WERI-Rb-1 (cell line): ENCODE data around the gene ZNF549.

Experiments used
- DNase-seq: peaks from one replicate; pipeline ENCODE4 v3.0.0-alpha.2; 2020
- H3K27ac ChIP-seq: fragments of 250-450 bp; sonication (Bioruptor Pico); 2 replicates; pipeline ENCODE4 v1.5.1; 2020; ENCODE audit warnings: mild to moderate bottlenecking, moderate library complexity
- H3K27me3 ChIP-seq: fragments of 250-450 bp; sonication (Bioruptor Pico); 2 replicates; pipeline ENCODE4 v1.5.1; 2021; ENCODE audit warnings: mild to moderate bottlenecking, low read depth, moderate library complexity; ENCODE audit not compliant: insufficient read depth, severe bottlenecking
- H3K36me3 ChIP-seq: fragments of 250-450 bp; sonication (Bioruptor Pico); 2 replicates; pipeline ENCODE4 v1.5.1; 2020; ENCODE audit warnings: mild to moderate bottlenecking, moderate library complexity
- H3K4me3 ChIP-seq: 2 replicates; pipeline ENCODE4 v1.5.1; 2011; ENCODE audit warnings: low read depth, mild to moderate bottlenecking, control low read depth, low read length
- H3K9me3 ChIP-seq: fragments of 250-450 bp; sonication (Bioruptor Pico); 2 replicates; pipeline ENCODE4 v1.5.1; 2021; ENCODE audit warnings: mild to moderate bottlenecking, moderate library complexity; ENCODE audit not compliant: severe bottlenecking
- TF ChIP-seq, protein P1 (sequence below): IDR thresholded peaks from 2 replicates; pipeline ENCODE4 v1.5.1; 2011; ENCODE audit warnings: low read depth, mild to moderate bottlenecking, control low read depth, inconsistent platforms, low read length

Gene ZNF549

DNA sequence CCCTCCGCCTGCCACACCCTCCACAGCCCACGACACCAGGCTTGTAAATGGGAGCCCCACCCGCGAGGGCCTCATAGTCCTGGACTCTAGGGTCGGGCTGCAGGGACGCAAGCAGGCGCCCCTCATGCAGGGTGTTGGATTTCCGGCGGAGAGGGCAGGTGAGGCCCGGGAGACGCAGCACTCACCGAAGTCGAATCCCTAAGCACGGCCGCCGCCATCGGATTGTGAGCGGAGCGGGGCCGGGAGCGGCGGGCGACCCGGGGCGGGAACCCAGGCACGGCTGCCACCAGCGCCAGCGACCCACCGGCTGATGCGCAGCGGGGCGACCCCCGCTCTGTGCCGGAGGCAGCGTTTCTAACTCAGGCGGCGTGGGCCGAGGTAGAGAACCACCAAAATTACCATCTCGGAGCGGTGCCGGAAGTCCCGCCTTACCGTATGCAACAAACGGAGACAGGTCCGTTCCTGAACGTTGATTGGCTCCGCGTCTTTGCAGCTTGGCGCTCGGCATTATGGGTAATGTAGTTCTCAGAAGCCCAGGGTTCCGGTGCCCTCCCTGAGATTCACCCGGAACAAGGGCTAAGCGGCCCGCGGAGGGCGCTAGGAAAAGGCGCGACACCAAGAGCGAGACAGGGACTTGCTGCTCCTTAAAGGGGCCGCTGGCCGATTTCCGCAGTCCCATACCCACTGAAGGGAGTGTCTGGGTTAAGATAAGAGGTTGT is 51.5 kb downstream of the ZNF549 start, which contains the start of gene ZNF416:
Gene ZNF416, minus strand, starts transcription at position 425 of the 719 bp plus-strand sequence. Its CDS starts 207 bp downstream, at position 218.
- H3K27ac ChIP-seq, result peak within 1 kb of the TSS; percentile 76
- peak; percentile 98 for DNase-seq
- peaks cover 5% of the 10 kb centered on the region for H3K9me3 ChIP-seq
- no peaks in the 10 kb centered on the region for H3K27me3 ChIP-seq
- H3K4me3 ChIP-seq, result peak within 1 kb of the TSS; percentile 84
- TF ChIP-seq, protein P1, sequence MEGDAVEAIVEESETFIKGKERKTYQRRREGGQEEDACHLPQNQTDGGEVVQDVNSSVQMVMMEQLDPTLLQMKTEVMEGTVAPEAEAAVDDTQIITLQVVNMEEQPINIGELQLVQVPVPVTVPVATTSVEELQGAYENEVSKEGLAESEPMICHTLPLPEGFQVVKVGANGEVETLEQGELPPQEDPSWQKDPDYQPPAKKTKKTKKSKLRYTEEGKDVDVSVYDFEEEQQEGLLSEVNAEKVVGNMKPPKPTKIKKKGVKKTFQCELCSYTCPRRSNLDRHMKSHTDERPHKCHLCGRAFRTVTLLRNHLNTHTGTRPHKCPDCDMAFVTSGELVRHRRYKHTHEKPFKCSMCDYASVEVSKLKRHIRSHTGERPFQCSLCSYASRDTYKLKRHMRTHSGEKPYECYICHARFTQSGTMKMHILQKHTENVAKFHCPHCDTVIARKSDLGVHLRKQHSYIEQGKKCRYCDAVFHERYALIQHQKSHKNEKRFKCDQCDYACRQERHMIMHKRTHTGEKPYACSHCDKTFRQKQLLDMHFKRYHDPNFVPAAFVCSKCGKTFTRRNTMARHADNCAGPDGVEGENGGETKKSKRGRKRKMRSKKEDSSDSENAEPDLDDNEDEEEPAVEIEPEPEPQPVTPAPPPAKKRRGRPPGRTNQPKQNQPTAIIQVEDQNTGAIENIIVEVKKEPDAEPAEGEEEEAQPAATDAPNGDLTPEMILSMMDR, result no peak
- H3K36me3 ChIP-seq, result peaks cover 40% of the 10 kb centered on the region

DNA sequence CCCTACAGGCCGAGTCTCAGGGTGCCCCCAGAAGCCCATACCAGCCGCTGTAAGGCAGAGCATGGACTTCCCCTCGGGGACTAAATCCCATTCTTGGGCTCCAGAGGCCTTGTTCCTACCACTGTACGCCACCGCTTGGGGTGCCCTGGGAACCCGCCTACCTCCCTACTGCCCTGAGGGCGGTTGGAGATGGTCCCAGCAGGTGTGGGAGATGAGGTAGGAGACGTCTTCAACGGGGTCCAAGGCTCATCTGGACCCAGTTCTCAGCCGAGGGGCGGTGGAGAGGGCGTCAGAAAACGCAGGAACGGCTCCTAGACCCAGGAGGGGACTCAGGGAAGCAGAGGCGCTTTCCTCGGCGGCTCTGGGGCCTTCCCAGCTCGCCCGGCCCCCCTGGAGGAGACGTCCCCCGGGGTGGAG is 56.0 kb downstream of the ZNF549 start:
- peaks cover 5% of the 10 kb centered on the region for H3K9me3 ChIP-seq
- TF ChIP-seq, protein P1, result no peak
- DNase-seq, result no peak
- peak overlapping the region; percentile 98 for H3K4me3 ChIP-seq
- H3K27me3 ChIP-seq, result no peaks in the 10 kb centered on the region
- H3K27ac ChIP-seq, result peak overlapping the region; percentile 92
- peaks cover 37% of the 10 kb centered on the region for H3K36me3 ChIP-seq

DNA sequence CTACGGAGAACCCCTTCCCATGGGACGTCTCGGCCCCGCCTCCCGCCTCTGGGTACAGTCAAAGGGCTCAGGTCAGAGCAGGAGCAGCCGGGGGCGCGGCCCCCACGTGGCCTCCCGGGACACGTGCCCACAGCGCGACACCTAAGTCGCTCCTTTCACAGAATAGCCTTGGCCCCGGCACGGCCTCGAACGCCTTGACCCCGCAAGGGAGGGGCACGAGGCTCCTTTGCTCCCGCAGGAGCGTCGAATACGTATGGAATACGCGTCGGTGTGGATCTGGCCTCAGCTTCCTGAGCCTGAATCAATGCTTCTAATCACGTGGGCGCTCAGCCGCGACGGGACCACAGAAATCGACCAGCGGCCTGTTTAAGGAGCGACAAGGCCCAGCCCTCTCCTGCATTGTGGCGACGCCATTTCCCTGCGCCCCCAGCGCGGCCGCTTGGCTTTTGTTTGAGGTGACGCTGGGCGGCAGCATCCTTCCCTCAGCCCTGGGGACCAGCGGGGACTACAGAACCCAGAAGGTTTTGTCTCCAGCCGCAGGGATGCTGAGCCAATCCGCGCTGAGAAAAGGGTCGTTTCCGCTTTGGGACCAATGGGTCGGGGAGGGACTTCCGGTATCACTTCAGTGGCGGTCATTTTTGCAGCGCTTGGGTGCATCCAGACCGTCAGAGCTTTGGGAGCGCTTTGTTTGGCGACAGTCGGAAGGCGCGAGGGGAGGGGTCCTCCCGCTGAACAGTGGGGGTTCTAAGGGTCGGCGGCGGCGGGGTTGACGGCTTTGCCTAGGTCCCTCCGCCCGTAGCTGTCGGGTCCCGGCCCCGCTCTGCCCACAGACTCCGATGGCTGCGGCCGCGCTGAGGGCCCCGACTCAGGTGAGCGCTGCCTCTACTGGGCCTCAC is 56.6 kb downstream of the ZNF549 start, which contains the start of gene ZIK1:
Gene ZIK1, plus strand, starts transcription at position 625 of the 896 bp plus-strand sequence. Its CDS starts 212 bp downstream, at position 837.
- Histone ChIP-seq H3K27ac (peak within 1 kb of the TSS; percentile 92), H3K4me3 (peak within 1 kb of the TSS; percentile 98), H3K36me3 (peaks cover 44% of the 10 kb centered on the region), H3K9me3 (peaks cover 5% of the 10 kb centered on the region), H3K27me3 (no peaks in the 10 kb centered on the region)
- TF ChIP-seq, protein P1, result peak; percentile 27
- peak; percentile 97 for DNase-seq

DNA sequence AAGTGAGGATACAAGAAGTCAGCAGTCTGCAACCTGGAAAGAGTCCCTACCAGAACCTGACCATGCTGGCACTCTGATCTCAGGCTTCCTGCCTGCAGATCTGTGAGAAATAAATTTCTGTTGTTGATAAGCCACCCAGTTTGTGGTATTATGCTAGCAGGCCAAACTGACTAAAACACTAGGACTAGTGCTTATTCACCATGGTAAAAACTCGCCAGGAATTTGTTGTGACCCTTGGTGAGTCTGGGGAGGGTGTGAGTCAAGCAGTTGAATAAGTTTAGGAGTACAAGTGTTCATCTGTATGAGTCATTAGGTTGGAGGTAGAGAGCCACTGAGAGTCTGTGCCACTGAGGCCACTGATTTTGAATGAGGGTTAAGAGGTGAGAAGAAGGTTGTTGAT is 60.4 kb downstream of the ZNF549 start:
- Histone ChIP-seq H3K4me3 (no peak overlapping the region), H3K36me3 (peaks cover 81% of the 10 kb centered on the region), H3K27ac (no peak overlapping the region), H3K27me3 (no peaks in the 10 kb centered on the region), H3K9me3 (peaks cover 5% of the 10 kb centered on the region)
- TF ChIP-seq, protein P1, result no peak
- no peak for DNase-seq

DNA sequence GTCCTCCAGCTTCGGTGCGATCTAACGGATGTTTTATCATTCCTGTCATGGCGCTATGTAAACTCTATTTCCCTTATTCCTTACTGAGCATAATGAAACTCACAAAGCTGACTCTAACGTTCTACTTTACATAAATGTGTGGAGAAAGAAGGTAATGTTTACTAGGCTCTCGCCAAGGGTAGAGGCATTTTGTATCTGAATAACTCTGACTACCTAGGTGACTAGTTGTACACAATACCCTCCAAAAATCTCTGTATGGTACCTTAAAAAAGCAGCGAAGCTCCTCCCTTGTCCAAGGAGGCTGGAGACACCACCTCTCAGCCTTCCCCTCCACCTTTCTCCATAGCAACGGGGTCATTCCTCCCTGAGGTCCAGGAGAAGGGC is 72.2 kb downstream of the ZNF549 start:
- DNase-seq, result no peak
- Histone ChIP-seq H3K36me3 (peaks cover 16% of the 10 kb centered on the region), H3K27me3 (no peaks in the 10 kb centered on the region), H3K9me3 (no peaks in the 10 kb centered on the region), H3K4me3 (peak overlapping the region; percentile 94), H3K27ac (peak overlapping the region; percentile 32)
- TF ChIP-seq, protein P1, result no peak
